ENCODE results near the gene LPIN3.

LPIN3 gene

DNA sequence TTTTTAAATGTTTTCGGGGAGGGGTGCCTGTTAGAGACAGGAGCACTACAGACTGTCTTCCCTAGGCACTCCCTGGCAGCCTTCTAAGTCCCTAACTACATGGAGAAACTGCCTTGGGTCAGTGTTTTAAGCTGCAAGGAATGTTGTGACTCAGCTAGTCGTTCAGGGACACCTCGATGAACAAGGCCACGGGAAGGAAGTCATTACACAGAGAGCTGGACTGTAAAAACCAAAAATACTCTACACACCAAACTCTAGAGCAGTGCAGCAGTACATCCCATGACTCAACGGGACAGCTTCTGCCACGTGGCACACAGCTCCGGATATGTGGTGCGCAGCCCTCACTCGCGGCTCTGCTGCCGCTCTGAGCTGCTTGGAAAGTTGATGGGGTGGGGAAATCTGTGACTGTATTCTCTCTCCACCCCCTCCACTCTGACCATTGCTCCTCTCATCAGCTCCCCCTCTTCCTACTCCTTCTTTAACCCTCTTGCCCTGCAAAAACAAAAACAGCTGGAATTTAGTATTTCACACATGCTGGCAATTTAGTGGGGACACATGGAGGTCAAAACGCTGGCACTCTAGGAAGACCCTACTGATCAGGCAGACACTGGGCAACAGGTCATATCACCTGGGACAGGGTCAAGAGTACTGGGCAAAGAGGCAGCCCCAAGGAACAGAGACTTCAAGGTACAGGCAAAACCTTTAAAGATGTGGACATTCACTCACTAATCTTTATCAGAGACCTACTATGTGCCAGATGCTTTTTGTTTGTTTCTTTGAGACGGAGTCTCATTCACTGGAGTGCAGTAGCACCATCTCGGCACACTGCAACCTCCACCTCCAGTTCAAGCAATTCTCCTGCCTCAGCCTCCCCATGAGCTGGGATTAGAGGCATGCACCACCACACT is 10.9 kb upstream of the LPIN3 start:
- FAIRE-seq, result peak; percentile 97

DNA sequence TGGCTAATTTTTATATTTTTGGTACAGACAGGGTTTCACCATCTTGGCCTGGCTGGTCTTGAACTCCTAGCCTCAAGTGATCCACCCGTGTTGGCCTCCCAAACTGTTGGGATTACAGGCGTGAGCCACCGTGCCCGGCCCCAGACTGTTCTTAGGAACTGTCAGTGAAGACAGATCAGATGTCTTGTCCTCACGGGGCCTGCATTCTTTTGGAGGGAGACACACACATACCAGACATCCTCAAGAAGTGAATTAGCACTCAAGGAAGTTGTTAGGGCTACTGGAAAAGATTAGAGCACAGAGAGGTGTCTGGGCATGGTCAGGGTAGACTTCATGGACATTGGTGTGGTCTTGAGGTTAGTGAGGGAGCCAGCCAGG is 10.3 kb upstream of the LPIN3 start:
- FAIRE-seq, result no peak

DNA sequence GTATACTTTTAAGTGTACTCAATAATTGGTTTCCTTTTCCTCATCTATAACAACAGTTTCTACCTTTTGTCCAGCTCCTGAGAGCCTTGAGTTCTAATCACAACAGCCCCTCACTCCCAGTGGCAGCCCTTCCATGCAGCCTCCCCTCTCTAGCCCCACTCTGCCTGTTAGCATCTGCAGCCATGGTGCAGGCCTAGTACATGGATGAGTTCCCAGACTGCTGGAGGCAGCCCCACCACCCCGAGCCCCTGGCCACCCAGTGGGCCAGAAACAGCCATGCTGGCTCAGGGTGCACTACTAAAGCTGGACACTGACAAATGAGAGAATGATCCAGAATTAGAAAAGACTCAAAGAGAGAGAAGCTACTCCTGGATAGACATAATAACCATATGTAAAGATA is 9.7 kb upstream of the LPIN3 start:
- no peak for FAIRE-seq

DNA sequence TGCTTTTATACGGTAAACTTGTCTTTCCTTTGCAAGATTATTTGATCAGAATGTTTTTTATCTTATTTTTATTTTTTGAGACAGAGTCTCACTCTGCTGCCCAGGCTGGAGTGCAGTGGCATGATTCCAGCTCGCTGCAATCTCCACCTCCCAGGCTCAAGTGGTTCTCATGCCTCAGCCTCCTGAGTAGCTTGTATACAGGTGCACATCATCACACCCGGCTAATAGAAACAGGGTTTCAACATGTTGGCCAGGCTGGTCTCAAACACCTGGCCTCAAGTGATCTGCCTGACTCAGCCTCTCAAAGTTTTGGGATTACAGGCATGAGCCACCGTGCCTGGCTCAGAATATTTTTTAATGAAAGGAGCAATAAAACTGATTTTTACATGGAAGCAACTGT is 8.9 kb upstream of the LPIN3 start:
- FAIRE-seq, result no peak

DNA sequence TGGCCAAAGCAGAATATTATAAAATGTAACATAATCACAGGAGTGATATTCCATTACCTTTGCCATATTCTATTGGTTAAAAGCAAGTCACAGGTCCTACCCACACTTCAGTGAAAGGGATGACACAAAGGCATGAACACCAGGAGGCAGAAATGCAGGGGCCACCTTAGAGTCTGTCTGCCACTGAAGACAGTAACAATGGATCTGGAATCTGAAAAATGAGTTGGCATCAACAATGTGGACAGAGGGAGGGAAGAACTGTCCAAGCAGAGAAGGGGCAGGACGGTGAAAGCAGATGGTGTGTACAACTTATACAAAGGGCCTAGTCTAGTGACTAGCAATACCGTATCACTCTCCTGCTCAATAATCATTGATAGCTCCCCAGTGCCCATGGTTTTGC is 6.6 kb upstream of the LPIN3 start:
- no peak for FAIRE-seq

DNA sequence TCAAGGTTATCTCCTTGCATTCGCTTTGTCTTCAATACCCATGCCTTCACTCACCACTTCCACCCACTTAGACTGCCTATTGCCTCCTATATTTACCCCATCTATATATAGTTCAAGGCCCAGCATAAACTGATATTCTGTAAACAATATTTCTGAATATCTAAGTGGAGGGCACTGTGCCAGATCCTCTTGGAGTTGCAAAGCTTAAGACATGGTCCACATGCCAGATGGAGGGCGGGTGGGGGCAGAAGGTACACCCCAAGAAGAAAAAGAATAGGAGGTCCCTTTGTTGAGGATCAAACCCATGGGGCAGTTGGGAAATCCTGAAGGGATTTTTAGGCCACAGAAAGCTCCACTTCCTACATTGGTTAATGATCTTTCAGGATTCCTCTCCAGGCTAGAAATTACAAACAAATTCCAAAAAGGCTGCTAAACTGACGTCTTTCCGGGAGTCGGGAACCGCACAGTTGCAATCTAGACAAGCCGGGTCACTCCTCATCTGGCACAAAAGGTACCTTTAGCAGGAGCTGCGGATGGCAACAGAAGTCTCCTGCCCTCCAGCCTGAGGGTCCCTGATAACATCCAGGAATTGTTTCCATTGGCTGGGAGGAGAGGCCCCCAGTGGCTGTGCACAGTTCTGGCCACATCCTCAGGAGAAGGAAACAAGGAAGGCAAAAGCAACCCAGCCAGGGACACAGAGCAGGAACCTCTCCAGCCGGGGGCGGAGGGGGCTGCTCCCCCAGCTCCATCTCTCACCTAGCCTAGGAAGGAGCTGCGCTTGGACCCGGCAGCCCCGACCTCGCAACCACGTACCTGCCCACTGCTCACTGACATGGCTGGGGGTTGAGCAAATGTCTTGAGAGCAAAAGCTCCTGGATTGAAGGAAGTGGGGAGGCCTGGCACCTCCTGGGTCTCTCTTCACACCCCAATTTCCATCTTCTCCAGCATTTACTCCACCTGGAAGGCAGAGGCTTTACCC is 5.9 kb upstream of the LPIN3 start:
- no peak for FAIRE-seq

DNA sequence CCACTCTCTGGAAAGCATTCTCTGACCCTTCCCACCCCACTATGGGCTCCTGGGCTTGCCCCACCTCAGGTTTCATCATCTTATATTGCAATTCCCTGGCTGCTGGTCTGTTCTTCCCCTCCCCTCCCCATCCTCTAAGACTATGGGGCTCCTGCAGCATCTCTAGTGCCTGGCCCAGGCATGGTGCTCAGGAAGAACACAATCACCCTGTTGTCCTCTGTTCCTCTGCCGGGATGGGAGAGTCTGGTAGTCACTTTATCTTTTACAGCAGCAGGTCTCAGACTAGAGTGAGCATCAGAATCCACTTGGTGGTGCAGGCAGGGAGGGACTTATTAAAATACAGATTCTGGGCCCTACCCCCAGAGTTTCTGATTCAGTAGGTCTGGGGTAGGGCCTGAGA is 5.0 kb upstream of the LPIN3 start:
- FAIRE-seq, result no peak

DNA sequence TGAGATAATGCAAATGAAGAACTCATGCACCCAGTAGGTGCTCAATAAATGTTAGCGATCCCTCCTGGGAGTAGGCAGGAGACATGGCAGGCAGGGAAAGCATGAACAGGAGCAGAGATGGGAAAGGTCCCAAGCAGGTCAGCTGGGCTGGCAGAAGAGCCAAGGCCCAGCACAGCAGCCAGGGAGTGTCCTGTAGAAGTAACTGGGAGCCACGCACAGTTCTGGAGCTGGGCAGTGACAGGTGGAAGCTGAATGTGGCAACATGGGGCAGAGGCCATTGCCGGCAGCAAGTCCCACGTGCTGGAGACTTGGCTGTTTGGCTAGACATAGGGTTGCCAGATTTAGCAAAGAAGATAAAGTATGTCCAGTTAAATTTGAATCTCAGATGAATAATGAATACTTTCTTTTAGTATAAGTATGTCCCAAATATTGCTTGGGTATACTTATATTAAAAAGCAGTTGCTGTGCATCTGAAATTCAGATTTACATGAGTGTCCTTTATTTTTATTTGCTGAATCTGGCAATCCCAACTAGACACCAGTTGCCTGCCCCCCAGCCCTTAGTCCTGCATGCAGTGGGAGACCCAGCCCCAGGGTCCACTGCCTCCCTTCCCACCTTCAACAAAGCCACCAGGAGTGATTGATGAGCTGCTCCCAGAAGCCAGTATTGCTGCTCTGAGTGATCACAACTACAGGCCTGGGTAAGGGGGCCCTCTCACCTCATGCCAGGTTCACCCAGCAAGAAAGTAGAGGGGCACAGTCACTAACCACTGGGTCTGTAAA is 3.7 kb upstream of the LPIN3 start:
- FAIRE-seq, result no peak

DNA sequence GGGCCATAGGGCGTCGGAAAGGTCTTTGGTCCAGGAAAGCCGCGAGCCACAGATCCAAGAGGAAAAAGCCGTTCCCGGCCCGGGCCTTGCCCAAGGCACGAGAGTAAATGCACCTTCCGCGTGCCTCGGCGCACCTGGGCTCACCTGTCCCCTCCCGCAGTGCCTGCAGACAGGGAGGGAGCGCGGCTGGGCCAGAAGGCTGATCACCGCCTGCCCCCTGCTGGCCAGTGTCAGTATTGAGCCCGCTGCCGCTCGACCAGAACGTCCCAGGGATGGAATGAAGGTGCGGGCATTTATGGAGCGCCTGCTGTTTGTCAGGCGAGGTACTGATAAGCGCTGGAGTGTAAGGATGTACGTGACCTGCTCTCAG is 679 bp upstream of the LPIN3 start:
- FAIRE-seq, result no peak

DNA sequence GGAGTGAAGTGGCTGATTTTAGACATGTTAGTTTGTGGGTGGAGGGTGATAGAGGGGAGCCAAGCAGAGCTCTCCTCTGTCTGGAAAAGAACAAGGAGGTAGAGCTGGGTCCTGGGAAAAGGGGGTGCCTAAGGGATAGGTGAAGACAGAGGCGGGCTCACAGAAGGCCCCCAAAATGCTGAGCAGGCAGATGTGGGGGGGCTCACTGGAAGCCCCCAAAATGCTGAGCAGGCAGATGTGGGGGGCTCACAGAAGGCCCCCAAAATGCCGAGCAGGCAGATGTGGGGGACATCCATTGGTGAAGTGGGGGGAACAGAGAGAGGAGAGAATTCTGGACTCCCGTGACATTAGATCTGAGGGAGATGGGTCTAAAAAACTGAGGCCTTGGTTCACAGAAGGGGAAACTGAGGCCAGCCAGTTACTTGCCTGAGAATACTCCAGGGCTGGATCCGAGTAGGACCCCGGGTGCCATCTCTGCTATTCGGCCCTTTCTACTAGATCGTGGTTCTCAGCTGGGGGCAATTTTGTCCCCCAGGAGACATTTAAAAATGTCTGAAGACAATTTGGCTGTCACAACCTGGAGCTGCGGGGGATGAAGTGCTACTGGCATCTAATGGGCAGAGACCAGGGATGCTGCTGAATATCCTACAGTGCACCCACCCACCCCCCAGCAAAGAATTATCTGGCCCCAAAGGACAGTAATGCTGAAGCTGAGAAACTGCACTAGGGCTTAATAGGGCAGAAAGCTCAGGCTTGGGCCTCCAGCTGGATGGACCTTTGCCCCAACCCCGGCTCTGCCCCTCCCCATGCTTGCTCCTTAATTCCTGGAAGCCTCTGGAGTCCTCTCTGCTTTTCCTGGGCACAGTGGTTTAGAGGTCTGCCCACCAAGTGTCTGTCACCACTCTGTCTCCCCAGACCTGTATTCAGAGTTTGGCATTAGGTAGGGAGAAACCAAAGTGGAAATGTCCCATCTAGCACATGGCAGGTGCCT is 2.1 kb downstream of the LPIN3 start:
- FAIRE-seq, result no peak

DNA sequence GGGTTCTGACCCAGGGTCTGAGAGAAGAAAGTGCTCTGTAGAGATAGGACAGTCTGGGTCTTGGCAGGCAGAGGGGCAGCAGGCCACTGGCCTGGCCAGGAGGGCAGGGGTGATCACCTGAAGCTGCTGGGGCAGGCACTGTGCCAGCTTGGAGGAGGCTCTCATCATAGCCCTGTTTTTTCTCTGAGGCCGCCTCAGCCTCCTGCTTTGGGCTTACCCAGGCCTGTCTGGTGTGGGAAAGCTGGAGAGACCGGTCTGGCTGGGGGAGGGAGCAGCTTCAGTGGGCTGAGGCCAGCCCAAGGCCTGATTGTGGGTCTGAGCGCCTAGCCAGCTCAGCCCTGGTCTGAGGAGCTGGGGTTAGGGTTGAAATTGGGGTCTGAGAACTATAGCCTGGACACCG is 3.9 kb downstream of the LPIN3 start:
- no peak for FAIRE-seq

DNA sequence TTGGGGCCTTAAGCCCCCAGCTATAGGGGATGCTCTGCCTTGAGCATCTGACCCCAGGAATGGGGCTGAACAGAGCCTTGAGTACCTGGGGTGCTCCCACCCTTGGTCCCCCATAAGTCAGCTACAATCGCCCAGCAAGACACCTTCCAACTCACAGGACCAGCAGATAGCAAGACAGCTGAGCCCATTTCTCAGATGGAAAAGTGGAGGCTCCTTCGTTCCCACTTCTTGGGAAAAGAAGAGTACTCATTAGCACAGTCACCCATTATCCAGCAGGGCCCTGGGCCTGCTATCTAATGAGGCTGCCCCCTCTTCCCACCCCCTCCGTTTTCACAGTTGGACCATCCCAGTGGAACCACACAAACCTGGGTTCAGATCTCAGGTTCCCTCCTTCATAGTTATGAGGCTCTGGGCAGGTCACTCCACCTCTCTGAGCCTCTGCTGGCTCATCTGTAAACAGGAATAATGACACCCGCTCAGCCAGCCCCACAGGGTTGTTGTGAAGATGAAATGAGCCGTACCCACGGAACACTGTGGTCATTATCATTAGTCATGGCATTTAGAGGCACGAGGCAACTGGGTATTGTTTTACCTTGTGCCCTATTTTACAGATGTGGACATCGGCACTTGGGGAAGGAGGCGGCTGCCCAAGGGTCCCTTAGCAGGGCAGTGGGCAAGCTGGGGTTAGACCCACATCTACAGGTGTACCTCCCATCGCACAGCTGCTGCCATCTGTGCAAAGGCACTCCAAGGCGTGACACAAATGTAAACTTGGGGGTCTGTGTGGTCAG is 4.5 kb downstream of the LPIN3 start:
- FAIRE-seq, result no peak

DNA sequence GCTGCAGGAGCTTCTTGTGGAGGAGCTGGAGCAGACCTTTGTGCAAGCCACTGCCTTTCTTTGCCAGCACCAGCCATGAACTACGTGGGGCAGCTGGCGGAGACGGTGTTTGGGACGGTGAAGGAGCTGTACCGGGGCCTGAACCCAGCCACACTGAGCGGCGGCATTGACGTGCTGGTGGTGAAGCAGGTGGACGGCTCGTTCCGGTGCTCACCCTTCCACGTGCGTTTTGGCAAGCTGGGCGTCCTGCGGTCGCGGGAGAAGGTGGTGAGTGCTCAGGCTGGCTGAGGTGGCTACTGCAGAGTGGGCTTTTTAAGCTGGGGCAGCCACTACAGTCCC is 5.1 kb downstream of the LPIN3 start:
- FAIRE-seq, result no peak

DNA sequence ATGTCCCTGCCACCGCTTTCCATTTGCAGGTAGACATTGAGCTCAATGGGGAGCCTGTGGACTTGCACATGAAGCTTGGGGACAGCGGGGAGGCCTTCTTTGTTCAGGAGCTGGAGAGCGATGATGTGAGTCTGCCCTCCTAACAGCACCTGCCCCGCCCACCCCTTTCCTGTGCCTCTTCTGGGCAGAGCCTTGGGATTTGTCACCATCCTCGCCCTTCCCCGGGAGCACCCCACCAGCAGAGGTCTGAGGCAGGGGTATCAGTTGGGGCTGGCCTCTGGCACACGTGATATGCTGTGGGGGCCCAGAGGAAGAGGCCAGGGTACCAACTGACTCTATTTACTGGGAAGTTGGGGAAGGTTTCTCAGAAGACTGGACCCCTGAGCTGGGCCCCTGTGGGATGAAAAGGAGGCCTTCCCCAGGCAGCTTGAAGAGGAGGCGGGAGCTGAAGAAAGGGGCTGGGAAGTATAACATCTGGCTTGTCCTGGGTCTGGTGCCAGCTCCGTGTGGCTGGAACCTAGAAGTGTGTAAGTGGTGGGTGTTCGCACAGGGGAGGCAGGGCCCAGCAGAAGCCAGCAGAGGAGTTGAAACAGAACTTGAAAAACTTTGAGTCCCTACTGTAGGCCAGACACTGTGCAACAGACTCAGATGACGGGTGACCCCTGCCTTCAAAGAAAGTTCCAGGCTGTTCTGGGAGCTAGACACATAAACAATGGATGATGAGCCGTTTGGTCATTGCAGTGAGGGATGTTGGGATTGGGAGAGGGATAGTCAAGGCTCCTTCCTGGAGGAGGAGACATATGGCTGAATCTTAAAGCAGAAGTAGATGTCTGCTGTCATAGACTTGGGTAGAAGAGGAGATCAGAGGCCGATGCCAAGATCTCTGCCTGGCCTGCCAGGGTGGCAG is 7.2 kb downstream of the LPIN3 start:
- FAIRE-seq, result no peak

DNA sequence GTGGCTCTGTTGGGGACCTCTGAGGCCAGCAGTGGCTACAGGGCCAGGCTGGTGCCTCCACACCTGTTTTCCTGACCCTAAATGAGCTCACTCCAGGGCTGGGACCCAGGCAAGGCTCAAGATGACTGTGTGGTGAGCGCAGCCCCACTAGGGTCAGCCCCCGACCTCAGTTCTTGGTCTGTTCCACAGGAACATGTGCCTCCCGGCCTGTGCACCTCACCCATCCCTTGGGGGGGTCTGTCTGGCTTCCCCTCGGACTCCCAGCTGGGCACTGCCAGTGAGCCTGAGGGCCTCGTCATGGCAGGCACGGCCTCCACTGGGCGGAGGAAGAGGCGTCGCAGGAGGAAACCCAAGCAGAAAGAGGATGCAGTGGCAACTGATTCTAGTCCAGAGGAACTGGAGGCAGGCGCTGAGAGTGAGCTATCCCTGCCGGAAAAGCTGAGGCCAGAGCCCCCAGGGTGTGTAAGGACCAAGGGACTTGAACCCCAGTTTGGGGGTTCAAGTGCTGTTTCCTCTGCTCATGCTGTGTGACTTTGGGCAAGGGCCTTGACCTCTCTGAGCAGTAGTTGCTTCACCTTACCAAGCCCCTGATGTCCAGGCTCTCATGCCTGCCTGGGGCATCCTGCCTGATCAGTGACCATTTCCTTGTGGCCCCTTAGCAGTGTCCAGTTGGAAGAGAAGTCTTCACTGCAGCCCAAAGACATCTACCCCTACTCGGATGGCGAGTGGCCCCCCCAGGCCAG is 8.0 kb downstream of the LPIN3 start:
- FAIRE-seq, result no peak

DNA sequence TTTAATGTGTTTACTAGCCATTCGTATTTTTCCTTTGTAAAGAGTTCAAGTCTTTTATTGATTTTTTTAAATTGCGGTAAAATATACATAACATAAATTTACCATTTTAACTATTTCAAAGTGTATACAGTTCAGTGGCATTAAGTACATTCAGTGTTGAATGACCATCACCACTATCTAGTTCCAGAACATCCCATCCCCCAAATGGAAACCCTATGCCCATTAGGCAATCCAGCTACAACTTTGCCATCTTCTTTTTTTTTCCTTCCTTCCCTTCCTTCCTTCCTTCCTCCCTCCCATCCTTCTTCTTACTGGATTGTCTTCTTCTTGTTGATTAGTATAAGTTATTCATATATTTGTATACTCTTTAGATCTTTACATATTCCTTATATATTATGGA is 8.6 kb downstream of the LPIN3 start:
- FAIRE-seq, result no peak

DNA sequence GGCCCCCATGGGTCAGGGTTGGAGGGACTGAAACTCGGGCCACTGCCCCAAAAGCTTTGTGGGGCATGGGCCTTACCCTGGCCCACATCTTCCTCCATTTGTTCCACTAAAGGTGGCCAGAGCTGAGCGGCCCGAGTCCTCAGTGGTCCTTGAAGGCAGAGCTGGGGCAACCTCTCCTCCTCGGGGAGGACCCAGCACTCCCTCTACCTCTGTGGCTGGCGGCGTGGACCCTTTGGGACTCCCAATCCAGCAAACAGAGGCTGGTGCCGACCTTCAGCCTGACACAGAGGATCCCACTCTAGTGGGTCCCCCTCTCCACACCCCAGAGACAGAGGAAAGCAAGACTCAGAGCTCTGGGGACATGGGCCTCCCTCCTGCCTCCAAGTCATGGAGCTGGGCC is 9.3 kb downstream of the LPIN3 start:
- no peak for FAIRE-seq

DNA sequence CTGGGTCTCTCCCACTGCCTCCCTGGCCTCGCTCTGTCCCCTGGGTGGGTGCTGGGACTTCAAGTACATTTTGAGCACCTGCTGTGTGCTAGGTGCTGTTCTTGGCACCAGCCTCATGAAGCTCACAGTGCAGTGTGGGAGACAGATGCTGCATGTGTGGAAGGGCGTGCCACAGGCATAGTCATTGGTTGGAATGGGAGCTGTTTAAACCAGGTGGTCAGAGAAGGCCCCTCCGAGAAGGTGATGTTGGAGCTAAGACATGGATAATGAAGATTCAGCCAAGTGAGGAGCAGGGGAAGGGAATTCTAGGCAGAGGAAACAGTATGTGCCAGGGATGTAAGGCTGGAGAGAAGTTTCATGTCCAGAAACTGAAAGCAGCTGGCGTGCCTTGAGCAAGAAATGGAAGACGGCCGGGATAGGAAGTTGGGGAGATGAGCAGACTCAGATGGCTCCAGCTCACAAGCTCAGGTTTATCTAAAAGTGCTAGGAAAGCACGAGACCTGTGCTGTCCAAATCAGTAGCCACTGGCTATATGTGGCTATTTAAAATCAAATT is 9.9 kb downstream of the LPIN3 start:
- no peak for FAIRE-seq

DNA sequence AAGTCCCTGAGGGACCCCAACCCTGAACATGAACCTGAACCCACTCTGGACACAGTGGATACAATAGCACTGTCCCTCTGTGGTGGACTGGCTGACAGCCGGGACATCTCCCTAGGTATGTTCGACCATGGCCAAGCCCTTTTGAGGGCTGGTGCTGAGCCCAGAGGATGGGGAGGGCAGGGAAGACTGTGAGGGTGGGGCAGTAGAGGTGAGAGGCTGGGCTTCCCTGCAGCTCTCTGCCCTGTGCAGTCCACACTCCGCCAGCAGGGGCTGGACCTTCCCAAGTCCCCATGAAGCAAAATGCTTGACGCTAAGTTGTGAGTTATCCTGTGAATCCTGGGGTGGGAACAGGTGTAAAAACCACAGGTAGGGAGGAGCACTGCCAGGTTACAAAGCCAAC is 11.5 kb downstream of the LPIN3 start:
- no peak for FAIRE-seq

Measured in G401.6 (cell line).